HG02981 (cell line): ENCODE measurements around the gene APPL1.
A peak's percentile ranks its signal among the peaks of the same experiment; 100 is the strongest.

Experiments used
- ATAC-seq: cut with Tn5 transposase; IDR thresholded peaks from one replicate; pipeline ENCODE4 v1.9.1; 2021; ENCODE audit warnings: mild to moderate bottlenecking, moderate library complexity; ENCODE audit not compliant: unreplicated experiment

The APPL1 gene, protein sequence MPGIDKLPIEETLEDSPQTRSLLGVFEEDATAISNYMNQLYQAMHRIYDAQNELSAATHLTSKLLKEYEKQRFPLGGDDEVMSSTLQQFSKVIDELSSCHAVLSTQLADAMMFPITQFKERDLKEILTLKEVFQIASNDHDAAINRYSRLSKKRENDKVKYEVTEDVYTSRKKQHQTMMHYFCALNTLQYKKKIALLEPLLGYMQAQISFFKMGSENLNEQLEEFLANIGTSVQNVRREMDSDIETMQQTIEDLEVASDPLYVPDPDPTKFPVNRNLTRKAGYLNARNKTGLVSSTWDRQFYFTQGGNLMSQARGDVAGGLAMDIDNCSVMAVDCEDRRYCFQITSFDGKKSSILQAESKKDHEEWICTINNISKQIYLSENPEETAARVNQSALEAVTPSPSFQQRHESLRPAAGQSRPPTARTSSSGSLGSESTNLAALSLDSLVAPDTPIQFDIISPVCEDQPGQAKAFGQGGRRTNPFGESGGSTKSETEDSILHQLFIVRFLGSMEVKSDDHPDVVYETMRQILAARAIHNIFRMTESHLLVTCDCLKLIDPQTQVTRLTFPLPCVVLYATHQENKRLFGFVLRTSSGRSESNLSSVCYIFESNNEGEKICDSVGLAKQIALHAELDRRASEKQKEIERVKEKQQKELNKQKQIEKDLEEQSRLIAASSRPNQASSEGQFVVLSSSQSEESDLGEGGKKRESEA

DNA sequence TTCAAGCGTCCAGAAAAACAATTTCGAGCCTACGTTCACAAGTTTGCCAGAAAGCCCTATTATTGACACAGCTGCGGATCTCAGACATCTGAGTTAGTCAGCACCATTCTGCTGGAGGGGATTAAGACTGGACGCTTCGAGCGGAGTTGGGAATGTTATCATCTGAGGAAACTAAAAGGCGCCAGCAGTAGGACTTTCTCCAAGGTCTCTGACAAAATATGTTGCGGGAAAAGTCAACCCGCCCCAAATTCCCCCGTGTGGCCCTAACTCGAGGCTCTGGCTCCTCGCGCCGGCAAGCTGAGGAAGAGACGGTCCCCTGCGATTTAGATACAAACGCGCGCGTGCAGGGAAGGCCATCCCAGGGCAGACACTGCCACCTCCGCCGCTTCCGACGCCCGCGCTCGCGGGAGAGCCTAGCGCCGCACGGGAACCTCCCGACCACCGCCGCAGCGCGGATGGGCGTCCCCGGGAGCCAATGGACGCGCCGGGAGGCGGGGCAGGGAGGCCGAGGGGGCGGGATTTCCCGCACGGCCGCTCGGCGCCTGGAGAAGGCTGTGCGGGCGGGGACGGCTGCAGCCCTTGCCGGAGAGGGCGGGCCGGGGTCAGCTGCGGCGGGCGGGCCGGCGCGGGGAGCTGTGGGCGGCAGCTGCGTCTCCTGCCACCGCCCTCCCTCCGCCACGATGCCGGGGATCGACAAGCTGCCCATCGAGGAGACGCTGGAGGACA is at the start of gene APPL1:
Gene APPL1 (plus strand): TSS at position 526 of the 726 bp plus-strand sequence. CDS start 155 bp downstream, at position 681.
- ATAC-seq, result peak; percentile 93

DNA sequence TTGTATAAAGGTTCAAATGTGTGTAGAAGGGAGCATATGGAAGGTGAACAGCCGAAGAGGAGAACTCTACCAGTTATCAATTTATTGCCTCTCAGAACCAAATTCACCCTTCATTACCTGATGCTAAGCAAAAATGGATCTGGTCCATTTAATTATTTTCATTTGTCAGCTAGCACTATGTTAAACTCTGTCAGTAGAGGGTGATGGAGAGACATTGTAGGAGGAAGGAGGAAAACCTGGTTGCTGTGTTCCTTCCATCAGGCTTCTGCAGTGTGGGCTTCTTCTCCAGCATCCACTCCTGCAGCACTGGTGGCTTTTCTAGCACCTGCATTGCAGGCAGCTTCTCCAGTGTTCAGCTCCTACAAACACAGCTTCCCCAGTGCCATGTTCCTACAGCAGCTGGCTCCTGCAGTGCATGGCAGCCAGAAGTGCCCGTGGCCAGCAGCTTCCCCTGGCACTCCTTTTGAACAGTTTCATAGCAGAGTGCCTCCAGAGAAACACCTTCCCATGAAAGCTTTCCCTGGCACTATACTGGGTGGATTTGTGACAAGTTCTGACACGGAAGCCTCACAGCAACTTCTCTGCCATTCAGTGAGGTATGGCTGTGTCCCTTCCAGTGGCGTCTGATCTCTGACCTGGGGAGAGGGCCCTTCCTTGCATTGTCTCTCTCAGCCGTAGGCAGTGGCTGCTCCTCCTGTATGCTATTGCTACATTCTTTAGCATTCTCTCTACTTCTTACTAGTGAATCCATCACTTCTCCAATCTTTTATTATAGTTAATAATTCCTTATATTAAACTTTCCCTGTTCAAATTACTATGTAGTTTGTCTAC is 47.7 kb upstream of the APPL1 start:
- ATAC-seq, result no peak

DNA sequence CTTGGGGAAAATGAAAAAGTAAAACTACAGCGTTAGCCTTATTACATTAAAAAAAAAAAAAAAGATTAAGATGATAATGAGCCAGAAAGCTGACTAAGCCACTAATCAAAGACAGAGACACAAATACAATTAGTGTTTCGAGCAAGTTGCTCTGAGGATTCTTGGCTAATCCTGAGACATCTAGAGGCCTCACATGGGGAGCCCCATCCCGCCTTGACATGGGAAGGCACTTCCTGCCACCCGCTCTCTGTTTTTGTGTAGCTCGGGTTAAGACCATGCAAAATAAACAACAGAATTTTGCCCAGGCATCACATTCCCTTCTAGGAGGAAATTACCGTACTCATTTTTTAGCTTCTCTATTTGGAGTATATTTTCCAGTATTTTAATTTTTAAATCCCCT is 43.0 kb upstream of the APPL1 start:
- ATAC-seq, result no peak

DNA sequence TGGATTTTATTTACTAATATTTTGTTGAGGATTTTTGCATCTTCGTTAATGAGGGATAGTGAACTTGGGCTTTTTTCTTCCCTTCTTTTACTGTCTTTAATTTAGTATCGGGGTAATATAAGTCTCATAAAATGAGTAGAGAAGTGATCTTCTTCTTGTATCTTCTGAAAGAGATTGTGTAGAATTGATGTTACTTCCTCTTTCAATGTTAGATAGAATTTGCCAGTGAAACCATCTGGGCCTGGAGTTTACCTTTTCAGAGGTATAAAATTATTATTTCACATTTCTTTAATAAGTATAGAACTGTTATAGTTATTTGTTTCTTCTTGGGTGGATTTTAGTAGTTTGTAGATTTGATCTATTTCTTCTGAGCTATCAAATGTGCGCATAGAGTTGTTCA is 35.5 kb upstream of the APPL1 start:
- no peak for ATAC-seq

DNA sequence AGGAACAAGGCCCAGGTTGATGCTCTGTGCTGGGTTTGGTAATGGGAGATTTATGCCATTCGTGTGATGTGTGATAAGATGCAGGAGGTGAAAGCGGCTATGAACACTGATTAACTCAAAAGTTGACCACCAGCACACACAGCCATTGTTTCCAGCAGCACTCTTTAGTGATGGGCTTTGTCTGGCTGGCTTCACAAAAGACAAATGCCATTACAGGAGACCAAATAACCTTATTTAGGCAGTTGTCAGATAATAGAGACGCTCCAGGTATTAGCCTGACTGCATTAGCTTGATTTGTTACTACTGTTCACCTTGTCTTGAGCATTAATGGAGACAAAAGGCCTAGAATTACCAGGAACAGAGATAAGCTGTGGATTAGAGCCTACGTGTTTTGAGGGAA is 32.9 kb upstream of the APPL1 start:
- ATAC-seq, result no peak

DNA sequence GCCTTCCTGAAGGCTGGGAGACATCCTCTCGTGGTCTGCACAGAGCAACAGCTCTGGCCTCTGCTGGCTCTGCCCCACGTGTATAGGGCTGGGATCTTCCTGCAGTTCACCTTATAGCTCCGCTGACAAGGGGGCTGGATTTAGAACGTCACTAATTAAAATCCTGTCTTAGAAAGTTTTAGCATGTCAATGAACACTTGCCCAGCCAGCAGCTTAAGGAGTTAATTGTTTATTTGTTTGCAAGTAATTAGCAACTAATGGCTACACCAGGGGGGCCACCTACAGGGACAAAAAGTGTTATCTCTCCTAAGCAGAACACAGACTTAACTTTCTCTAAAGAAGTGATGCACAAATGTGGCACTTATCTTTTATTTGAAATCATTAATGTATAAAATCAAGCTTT is 27.6 kb upstream of the APPL1 start, which contains the start of gene HESX1:
Gene HESX1 (minus strand): TSS at position 84 of the 403 bp plus-strand sequence. CDS start 60 bp downstream, at position 24.
- ATAC-seq, result no peak

DNA sequence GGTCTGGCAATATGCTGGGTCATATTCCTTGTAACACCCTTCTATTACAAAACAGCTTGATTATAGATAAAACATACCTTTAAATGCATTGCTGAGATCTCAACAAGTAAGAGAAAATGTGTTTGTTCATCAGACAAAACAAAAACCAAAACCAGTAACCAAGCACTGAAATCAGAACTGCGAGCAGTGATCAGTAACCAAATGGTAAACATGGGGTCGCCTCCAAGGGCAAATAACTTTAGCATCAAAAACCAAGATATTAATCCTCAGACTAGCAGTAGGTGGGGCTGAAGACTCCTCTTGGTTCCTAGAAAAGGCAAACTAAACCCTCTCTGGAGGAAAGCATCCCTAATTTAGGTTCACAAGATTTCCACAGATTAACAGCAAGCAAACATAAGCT is 21.1 kb upstream of the APPL1 start:
- no peak for ATAC-seq

DNA sequence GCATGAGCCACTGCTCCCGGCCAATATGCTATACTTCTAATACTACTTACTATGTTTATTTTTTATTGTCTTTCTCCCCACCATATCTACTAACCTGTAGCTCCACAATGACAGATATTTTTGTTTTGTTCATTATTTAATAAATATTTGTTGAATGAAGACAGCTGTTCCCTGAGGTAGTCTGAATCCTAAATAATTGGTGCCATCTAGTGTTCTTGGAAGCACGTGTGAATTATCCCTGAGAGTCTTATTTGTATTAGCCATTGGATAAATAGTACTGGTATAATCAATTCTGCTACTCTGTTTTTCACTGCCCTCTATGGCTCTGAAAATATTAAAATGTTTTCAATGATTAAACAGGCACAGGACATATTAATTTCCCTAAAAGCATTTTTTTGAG is 5.6 kb upstream of the APPL1 start:
- no peak for ATAC-seq

DNA sequence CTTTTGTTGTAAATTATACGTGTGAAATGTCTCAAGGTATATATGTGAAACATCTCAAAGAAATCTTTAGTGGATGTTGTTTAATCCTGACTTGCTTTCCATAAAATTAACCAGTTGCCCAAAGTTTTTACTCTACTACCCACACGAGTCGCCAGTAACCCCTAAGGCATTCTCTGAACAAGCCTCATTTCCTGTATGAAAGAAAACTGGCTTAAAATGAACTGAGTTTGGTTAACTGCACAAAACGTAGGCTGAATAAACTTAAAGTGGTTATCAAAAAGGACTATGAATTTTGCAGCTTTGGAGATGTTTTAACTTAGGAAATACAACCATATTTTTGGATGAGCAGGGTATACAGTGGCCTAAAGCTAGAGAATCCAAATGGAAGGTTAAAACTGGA is 2.7 kb upstream of the APPL1 start:
- no peak for ATAC-seq

DNA sequence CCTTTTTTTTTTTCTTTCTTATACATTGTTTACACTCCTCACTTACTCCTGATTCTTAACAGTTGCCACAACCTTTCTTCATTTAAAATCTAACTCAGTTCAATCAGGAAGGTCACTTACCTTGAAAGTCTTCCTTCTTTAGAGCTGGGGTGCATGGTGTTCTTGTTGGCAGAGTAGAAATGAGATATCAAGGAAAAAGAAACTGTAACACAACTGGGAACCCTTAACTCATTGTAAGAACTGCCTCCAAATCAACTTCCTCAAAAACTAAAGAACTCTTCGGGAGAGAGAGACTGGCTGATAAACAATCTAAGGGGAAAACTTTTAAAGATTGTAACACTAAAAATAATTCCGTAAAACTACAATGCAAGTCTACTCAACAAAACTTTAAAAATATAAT is 1.4 kb upstream of the APPL1 start:
- ATAC-seq, result no peak

DNA sequence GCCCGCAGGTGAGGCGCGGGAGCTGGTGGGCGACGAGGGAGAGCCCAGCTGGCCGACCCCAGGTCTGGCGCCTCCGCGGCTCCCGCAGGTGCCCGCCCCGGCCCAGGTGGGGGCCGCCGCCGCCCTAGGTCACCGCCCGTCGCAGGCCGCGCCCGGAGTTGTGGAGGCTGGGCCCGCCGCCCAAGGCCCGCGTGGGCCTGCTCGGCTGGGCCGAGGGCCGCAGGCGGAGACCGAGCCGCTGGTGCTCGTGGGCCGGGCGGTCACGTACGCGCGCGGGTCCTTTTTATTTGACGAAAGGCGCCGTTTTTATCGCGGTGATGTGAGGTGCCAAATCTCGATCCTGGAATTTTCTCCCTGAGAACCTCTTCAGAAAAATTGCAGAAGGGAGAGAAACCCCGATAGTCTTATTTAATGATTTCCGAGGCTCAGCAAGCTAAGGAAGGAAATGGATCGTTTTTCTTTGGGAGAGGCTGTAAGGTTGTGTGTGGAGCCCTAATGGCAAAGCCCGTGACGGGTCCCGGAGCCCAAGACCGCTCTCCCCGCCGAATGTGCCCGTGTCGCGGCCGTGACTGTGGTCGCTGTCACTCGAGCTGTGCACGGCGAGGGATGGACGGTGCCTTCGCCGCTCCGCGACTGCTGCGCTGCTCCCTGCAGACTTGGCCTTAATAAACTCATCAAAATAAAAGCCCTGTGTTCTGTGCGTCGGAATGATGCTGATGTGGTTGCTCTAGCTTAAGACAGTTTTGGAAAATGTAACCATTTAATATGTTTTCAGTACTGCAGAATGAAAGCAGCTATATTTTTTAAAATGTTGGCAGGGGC is 612 bp downstream of the APPL1 start:
- peak; percentile 27 for ATAC-seq

DNA sequence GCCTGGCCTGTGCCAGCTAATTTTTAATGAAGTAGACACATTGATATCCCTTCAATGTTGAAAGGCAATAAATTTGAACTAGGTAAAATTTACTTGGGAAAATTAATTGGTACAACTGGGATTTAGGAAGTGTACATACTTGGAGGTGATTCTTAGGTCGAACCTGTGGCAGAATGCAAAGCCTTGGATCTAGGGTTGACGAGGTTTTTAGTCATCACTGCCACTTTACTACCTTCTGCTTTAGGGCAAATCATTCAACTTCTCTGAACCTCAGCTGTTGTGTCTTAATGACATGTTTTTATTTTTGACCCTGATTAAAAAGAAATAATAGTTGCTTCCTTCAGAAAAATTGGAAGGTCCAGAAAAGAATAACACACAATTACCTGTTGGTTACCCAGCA is 2.5 kb downstream of the APPL1 start:
- no peak for ATAC-seq

DNA sequence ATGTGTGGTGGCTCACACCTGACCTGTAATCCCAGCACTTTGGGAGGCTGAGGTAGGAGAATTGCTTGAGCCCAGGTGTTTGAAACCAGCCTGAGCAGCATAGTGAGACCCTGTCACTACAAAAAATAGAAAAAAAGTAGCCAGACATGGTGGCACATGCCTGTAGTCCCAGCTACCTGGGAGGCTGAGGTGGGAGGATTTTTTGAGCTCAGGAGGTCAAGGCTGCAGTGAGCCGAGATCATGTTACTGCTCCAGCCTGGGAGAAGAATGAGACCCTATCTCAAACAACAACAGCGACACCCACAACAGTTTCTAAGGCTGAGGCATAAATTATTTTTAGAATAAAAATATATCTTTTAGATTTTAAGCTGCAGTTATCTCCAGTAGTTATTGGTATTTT is 6.3 kb downstream of the APPL1 start:
- ATAC-seq, result no peak

DNA sequence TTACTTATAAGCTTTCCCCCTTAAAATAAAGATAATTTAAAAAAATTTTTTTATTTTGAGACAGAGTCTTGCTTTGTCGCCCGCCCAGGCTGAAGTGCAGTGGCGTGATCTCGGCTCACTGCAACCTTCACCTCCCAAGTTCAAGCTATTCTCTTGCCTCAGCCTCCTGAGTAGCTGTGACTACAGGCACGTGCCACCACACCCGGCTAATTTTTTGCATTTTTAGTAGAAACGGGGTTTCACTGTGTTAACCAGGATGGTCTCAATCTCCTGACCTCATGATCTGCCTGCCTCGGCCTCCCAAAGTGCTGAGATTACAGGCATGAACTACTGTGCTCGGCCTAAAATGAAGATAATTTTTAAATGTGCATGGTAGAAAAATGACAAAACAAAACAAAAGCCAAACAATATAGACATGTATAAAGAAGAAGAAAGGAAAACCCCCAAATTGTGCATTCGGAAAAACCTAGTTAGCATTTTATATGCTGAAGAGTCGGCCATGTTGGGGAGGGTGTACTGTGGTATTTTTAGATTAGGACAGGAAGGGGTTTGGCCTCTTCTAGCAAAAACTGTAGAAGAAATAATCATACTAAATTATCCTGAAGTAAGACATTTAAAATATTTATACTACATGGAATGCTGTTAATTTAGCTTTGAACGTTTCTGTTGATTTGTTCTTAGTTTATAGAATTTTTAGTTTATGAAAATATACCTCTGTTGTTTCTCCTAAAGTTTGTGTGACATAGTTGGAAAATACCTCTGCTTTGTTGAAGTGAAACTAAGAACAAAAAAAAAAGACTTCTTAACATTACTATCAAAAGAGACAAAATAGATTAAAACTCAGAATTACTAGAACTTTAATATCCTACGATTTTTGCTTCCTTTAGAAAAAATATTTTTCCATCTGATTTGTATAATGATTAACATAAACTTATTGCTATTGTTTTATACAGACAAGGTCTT is 7.4 kb downstream of the APPL1 start:
- ATAC-seq, result no peak

DNA sequence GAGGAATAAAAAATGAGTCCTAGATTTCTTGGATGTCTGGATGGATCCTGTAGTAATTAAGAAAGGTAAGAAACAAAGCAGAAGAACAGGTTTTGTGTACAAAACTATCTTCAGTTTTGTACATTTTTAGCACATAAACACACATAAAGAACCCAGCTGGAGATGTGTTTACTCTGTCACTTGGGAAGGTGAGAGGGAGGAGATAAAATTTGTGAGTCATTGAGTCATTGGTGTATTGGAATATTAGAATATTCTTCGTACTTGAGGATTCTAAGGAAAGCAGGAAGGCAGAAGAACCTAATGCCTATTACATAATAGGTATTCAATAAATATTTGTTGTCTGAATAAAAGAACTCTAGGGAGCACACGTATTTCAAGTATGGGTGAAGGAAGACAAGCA is 17.4 kb downstream of the APPL1 start:
- ATAC-seq, result no peak

DNA sequence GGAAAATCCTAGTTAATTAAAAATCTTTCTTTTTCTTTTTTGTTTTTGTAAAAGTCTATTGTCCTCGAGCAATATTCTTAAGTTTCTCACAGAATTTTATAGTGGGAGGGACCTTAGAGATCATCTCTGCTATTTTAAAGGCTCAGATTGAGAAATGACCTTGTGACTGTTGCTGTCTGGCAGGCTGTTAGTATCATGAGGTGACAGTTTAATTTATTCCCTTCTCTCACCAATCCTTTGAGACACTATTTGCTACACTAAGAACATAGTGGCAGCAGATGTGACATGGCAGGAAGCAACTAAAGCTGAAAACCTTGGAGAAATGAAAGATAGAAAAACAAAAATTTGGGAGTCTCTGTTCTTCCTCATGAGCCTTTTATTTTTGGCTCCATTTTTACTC is 24.9 kb downstream of the APPL1 start:
- no peak for ATAC-seq

DNA sequence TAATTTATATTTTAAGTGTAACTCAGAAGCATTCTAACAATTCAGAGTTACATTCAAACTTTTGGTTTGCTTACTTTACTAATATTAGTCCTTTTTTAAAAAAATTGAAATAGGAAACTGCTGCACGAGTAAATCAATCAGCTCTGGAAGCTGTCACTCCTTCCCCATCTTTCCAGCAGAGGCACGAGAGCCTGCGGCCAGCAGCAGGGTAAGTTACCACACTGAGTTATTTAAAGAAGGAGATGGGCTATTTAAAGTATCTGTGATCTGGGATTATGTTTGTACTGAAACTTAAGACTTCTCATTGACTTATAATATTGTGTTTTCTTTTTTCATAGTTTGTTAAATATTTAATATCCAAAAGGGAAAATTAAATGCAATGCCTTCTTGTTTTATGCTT is 29.3 kb downstream of the APPL1 start:
- ATAC-seq, result no peak

DNA sequence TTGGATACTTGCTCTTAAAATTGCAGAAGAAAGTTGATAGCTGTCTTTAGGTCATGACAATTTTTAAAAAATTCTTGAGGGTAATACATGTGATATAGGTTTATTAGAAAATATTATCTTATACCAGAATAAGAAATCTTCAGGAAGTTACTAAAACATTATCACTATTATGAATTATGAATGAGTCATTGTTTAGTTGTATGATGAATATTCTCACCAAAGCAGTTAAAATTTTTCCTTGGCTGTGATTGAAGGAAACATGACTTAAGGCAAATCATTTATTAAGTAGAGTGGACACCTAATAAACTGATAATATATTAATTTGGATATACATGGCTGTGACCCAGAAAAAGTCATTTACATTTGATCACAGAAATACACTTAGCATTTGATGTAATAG is 30.1 kb downstream of the APPL1 start:
- no peak for ATAC-seq

DNA sequence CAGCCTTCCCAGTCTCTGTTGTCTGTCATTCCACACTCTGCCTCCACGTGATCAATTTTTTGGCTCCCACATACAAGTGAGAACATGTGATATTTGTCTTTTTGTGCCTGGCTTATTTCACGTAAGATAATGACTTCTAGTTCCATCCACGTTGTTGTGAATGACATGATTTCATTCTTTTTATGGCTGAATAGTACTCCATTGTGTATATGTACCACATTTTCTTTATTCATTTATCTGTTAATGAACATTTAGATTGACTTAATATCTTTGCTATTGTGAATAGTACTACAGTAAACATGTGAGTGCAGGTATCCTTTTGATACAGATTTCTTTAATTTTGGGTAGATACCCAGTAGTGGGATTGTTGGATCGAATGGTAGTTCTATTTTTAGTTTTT is 33.6 kb downstream of the APPL1 start:
- ATAC-seq, result no peak
